Endodermal cell (in vitro differentiated cells): ENCODE measurements around the gene SLCO1A2. TPM values are rescaled to one million over a fixed set of nuclear protein-coding genes. Genes with fewer than 3 reads are reported as not detected.
"Not testable (repeated sequence)": the region's sequence is repeated elsewhere in the genome, so short reads cannot be mapped to it uniquely, and the experiment has no call there.

Experiments
- DNase-seq: peaks from one replicate; pipeline ENCODE4 v3.0.0-alpha.2; 2017
- H3K27ac ChIP-seq: 2 replicates; pipeline ENCODE4 v1.5.1; 2013; ENCODE audit warnings: mild to moderate bottlenecking, low read depth, low read length, moderate library complexity
- H3K27me3 ChIP-seq: 2 replicates; pipeline ENCODE4 v1.6.1; 2013; ENCODE audit warnings: mild to moderate bottlenecking, low read length, moderate library complexity; ENCODE audit not compliant: insufficient read depth, control insufficient read depth, poor library complexity, severe bottlenecking
- H3K36me3 ChIP-seq: 2 replicates; pipeline ENCODE4 v1.7.0; 2013; ENCODE audit warnings: mild to moderate bottlenecking, low read length, moderate library complexity; ENCODE audit not compliant: control insufficient read depth, insufficient read depth
- H3K4me1 ChIP-seq: one replicate; pipeline ENCODE4 v1.7.0; 2013; ENCODE audit warnings: low read length; ENCODE audit not compliant: control insufficient read depth, insufficient read depth
- H3K4me3 ChIP-seq: 2 replicates; pipeline ENCODE4 v1.5.1; 2013; ENCODE audit warnings: mild to moderate bottlenecking, low read length, moderate library complexity
- H3K9ac ChIP-seq: 2 replicates; pipeline ENCODE4 v1.6.1; 2013; ENCODE audit warnings: mild to moderate bottlenecking, low read length, moderate library complexity; ENCODE audit not compliant: poor library complexity, severe bottlenecking; ENCODE audit errors: extremely low read depth
- H3K9me3 ChIP-seq: 2 replicates; pipeline ENCODE4 v1.6.1; 2013; ENCODE audit warnings: mild to moderate bottlenecking, low read length, moderate library complexity; ENCODE audit not compliant: control insufficient read depth
- H3K27ac Mint-ChIP-seq: 2 replicates; pipeline ENCODE4 v1.8.0; 2020; ENCODE audit warnings: mixed read lengths
- H3K27me3 Mint-ChIP-seq: 2 replicates; pipeline ENCODE4 v1.8.0; 2021; ENCODE audit warnings: mild to moderate bottlenecking, mixed read lengths; ENCODE audit not compliant: insufficient read depth
- H3K36me3 Mint-ChIP-seq: 2 replicates; pipeline ENCODE4 v1.8.0; 2020; ENCODE audit warnings: low read depth, mixed read lengths
- H3K4me1 Mint-ChIP-seq: 2 replicates; pipeline ENCODE4 v1.8.0; 2020; ENCODE audit warnings: mixed read lengths
- H3K4me3 Mint-ChIP-seq: 2 replicates; pipeline ENCODE4 v1.8.0; 2020; ENCODE audit warnings: mild to moderate bottlenecking, moderate library complexity, mixed read lengths
- H3K9me3 Mint-ChIP-seq: 2 replicates; pipeline ENCODE4 v1.8.0; 2020; ENCODE audit warnings: mild to moderate bottlenecking, mixed read lengths
- CTCF ChIP-seq: fragments of 200-600 bp; sonication (generic); conservative IDR thresholded peaks from 2 replicates; pipeline ENCODE4 v1.5.0; 2021; ENCODE audit warnings: antibody characterized with exemption, mild to moderate bottlenecking
- WGBS, 2 experiments: methylation state at CpG; one replicate each; pipeline versions ENCODE4 v1.1.5 to v1.1.7; 2013; ENCODE audit warnings: missing lambda C conversion rate in 2 of 2, mixed read lengths in 1 of 2; ENCODE audit not compliant: insufficient coverage in 1 of 2, insufficient read length in 1 of 2; 5-methylcytosine and 5-hydroxymethylcytosine counted together
- total RNA-seq, 2 donors: library from RNA; stranded (reverse); fragmentation: NEBNext Ultra II Directional in 1 of 2; extraction: Animal tissue kit (Norgen Biotek cat#: 25700) in 1 of 2; gene quantifications; 2 replicates in 1 of 2; 3 replicates in 1 of 2; pipeline ENCODE4 v1.2.1, GENCODE V29; 2021

Gene SLCO1A2
- total RNA-seq, 2 donors from 2014 or later: 7.3 to 35.4 TPM

GRCh38 chr12:21369141-21369980, 34.6 kb upstream of the SLCO1A2 start:
- H3K9ac ChIP-seq: no peak overlapping the region
- peaks cover 29% of the 10 kb centered on the region for H3K9me3 Mint-ChIP-seq

GRCh38 chr12:21360632-21361031, 25.9 kb upstream of the SLCO1A2 start:
- peaks cover 58% of the 10 kb centered on the region for H3K9me3 Mint-ChIP-seq
- peaks cover 19% of the 10 kb centered on the region for H3K36me3 Mint-ChIP-seq
- 87 to 94% methylated on average over 4 to 10 of the region's 10 CpGs for WGBS, 2 experiments
- not testable (repeated sequence) for H3K27ac ChIP-seq, H3K27ac Mint-ChIP-seq, H3K36me3 ChIP-seq, H3K4me1 ChIP-seq, DNase-seq, H3K9me3 ChIP-seq, H3K4me3 Mint-ChIP-seq, H3K4me1 Mint-ChIP-seq, H3K4me3 ChIP-seq, H3K27me3 ChIP-seq, H3K9ac ChIP-seq
- H3K27me3 Mint-ChIP-seq: peaks cover 47% of the 10 kb centered on the region

More at GRCh38 chr12:21369141-21369980, 34.6 kb upstream of the SLCO1A2 start:
- H3K27me3 Mint-ChIP-seq: peaks cover 88% of the 10 kb centered on the region
- Histone ChIP-seq H3K27ac (no peak overlapping the region), H3K4me1 (no peaks in the 10 kb centered on the region), H3K4me3 (no peak overlapping the region), H3K27me3 (peaks cover 67% of the 10 kb centered on the region), H3K36me3 (no peaks in the 10 kb centered on the region), H3K9me3 (peaks cover 17% of the 10 kb centered on the region)
- H3K27ac Mint-ChIP-seq: no peak overlapping the region
- peaks cover 10% of the 10 kb centered on the region for H3K4me1 Mint-ChIP-seq
- H3K36me3 Mint-ChIP-seq: peaks cover 12% of the 10 kb centered on the region
- TF ChIP-seq CTCF: no peak
- DNase-seq: peak; percentile 67
- 56 to 73% methylated on average over 1 to 3 of the region's 4 CpGs for WGBS, 2 experiments
- no peak overlapping the region for H3K4me3 Mint-ChIP-seq

- H3K4me1 Mint-ChIP-seq: peaks cover 5% of the 10 kb centered on the region
- no peaks in the 10 kb centered on the region for H3K27me3 Mint-ChIP-seq
- H3K9me3 Mint-ChIP-seq: peaks cover 6% of the 10 kb centered on the region
- 100% methylated on average over 1 of the region's 1 CpG for WGBS, 2 experiments
- H3K9ac ChIP-seq: no peak overlapping the region
- no peak for DNase-seq
- H3K27me3 ChIP-seq: no peaks in the 10 kb centered on the region
- no peak overlapping the region for H3K27ac Mint-ChIP-seq
- H3K36me3 Mint-ChIP-seq: no peaks in the 10 kb centered on the region
- no peaks in the 10 kb centered on the region for H3K9me3 ChIP-seq
- H3K27ac ChIP-seq: no peak overlapping the region
- no peak overlapping the region for H3K4me3 ChIP-seq
- no peaks in the 10 kb centered on the region for H3K36me3 ChIP-seq
- TF ChIP-seq CTCF: no peak
- no peaks in the 10 kb centered on the region for H3K4me1 ChIP-seq
- H3K4me3 Mint-ChIP-seq: no peak overlapping the region
Measured at GRCh38 chr12:21354641-21355040, 19.9 kb upstream of the SLCO1A2 start.
